CD4-positive, alpha-beta T cell treated with Interleukin-17A for 1 hour (primary cell): ENCODE data around the gene IQSEC3.

ENCODE experiments used
- DNase-seq: peaks from one replicate; pipeline ENCODE4 v3.0.0-alpha.2; 2020

The IQSEC3 gene

DNA sequence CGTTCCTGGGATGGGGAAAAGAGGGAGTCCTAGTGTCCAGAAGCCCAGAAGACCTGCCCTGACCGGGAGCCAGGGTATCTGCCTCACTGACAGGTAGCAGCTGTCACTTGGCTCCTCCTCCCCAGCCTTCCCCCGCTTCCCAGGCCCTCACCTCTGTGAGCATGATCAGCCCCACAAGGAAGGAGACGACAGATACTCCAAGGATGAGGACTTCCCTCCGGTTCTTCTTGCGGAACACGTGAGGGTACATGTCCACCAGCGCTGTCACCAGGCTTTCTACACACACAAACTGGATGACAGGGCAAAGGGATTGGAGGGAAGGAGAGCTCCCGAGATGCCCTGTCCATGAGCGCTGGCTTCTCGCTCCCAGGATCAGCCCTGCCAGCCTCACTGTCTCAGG is 157.3 kb downstream of the IQSEC3 start:
- no peak for DNase-seq

DNA sequence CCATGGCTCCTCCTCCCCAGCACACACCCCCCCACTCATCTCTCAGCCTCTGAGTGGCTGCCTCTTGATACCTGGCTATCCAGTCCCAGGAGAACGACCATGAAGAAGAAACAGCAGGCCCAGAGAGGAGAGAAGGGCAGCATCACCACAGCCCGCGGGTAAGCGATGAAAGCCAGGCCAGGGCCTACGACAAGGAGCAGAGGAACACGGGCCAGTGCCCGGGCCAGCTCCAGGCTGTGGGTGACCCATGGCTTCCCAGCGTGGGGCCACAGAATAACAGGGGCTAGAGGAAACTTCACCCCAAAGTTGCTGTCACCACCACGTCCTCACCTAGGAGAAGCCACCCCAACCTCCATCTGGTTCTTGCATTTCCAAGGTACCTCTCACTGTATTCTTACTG is 157.8 kb downstream of the IQSEC3 start:
- no peak for DNase-seq

DNA sequence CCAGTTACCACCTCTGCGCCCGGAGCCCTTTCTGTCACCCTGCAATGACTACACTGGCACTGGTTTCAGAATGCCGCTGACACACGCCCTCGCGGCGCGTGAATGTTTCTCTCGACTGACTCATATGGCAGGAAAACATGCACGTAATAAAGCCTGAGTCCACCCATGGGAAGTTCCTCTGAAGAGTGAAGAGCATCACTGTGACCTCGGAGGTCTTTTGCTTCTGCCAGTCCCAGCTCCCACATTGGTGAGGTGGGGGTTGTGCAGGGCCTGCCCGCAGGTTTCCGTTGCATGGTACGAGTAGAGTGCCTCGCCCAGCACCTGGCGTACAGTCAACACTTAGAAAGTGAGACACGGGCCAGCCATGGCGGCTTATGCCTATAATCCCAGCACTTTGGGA is 158.4 kb downstream of the IQSEC3 start:
- DNase-seq, result no peak

DNA sequence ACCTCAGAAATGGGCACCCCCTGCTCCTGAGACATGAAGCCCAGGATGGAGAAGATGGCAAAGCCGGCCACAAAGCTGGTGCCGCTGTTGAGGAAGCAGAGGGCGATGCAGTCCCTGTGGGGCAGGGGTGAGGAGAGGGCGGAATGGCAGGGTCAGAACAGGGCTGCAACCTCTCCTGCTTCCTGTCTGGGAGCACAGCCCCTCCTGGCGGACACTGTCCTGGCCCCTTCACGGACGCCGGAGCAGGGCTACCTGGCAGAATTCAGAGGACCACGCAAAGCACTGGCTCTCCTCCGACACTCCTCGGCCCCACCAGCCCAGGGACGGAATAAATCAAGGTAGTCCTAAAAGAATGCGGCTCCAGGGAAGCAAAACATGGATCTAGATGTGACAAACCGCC is 159.8 kb downstream of the IQSEC3 start:
- DNase-seq, result no peak

DNA sequence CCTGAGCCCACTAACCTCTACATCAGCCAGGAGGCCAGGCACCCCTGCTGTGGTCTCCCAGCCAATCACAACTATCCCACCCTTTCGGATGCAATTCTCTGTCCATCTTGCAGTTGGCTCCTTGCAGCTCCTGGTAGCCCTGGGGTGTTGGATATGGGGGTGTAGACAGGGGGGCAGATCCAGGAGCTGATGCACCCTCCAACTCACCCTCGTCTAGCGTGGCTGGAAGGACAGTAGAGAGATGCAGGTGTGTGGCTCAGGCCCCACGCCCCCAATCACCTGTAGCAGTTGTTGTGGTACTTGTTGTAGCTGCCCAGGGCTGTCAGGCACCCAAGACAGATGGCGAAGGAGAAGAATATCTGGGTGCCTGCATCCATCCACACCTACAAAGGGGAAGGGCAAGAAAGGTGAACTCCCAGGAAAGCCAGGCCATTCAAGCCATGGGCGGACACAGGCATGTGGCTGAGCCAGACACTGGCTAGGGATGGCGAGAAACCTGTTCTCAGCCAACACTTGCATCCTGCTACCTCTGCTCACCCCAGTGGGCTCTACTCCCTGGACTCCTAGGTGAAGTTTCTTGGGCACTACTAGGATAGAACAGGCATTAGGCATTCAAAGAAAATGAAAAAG is 160.8 kb downstream of the IQSEC3 start:
- no peak for DNase-seq
